Measurements from ENCODE around the gene ERC2. TPM values are rescaled to one million over a fixed set of nuclear protein-coding genes. Genes with fewer than 3 reads are reported as not detected.

Gene ERC2
- total and polyA plus RNA-seq, 2 of the 8 experiments (the other 6 are each of a cell fraction or from before 2014, with no cell fraction given) = 16.4 to 22.8 TPM

GRCh38 chr3:56257826-56258225 lies 210.4 kb downstream of the ERC2 start:
- TF ChIP-seq CTBP2 (IDR thresholded peaks at IDR 0.05; ENCODE audit: borderline replicate concordance, insufficient read depth, insufficient read length, low read length) (no peak), BACH1 (IDR thresholded peaks at IDR 0.05; ENCODE audit: low read length) (no peak), FOSL1 (IDR thresholded peaks at IDR 0.05; ENCODE audit: insufficient read depth, low read depth, low read length) (no peak), TCF12 (IDR thresholded peaks at IDR 0.05; ENCODE audit: low read depth, low read length) (no peak), USF2 (IDR thresholded peaks at IDR 0.05; ENCODE audit: low read length) (no peak), SRF (IDR thresholded peaks at IDR 0.05; ENCODE audit: low read depth, low read length) (no peak)
- TF ChIP-seq, protein P1, sequence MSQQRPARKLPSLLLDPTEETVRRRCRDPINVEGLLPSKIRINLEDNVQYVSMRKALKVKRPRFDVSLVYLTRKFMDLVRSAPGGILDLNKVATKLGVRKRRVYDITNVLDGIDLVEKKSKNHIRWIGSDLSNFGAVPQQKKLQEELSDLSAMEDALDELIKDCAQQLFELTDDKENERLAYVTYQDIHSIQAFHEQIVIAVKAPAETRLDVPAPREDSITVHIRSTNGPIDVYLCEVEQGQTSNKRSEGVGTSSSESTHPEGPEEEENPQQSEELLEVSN (IDR thresholded peaks at IDR 0.05) = no peak

More at GRCh38 chr3:56257826-56258225, 210.4 kb downstream of the ERC2 start:
- H2BK120ac ChIP-seq (replicated peaks; ENCODE audit: low read depth, low read length) = no peak overlapping the region
- no peak overlapping the region for H4K8ac ChIP-seq (ENCODE audit: extremely low read depth, insufficient read depth, low read length)
- no peak overlapping the region for H4K5ac ChIP-seq (ENCODE audit: insufficient read length, low read depth, low read length)
- H2BK5ac ChIP-seq (ENCODE audit: low read depth, low read length) = no peak overlapping the region
- no peak overlapping the region for H3K23ac ChIP-seq (ENCODE audit: insufficient read length)
- H3K36me3 ChIP-seq (ENCODE audit: control insufficient read depth in 2 of 4, insufficient read depth in 4 of 4, low read length in 3 of 4) = no peaks in the 10 kb centered on the region
- 88% methylated on average over 2 of the region's 2 CpGs; no CpG with 5 or more reads in 1 of the 2 experiments for WGBS, 2 experiments (ENCODE audit: extremely low coverage in 1 of 2, insufficient coverage in 1 of 2, insufficient read length in 1 of 2, insufficient replicate concordance in 2 of 2, low coverage in 1 of 2, low lambda C conversion rate in 2 of 2, missing lambda C conversion rate in 1 of 2)
- H2AFZ ChIP-seq (ENCODE audit: low read length) = no peak overlapping the region
- H3K18ac ChIP-seq (ENCODE audit: extremely low read depth, low read length) = no peak overlapping the region
- peaks cover 0 to 12% (median 7%) of the 10 kb centered on the region in 4 experiments; a peak in 4 of 7 replicates for H3K4me1 ChIP-seq (replicated peaks in 1 of 4; ENCODE audit: control insufficient read depth in 3 of 4, insufficient read depth in 4 of 4, low read length in 3 of 4)
- H2BK20ac ChIP-seq (ENCODE audit: low read length) = no peak overlapping the region
- H3K4ac ChIP-seq (replicated peaks; ENCODE audit: insufficient read length, low read depth, low read length) = no peak overlapping the region
- DNase-seq (ENCODE audit: low read depth in 1 of 2, low spot score in 2 of 2) (no peak), FAIRE-seq (no peak)
- ChIA-PET POLR2A (ENCODE audit: partially characterized antibody) (interaction anchor here (1.0 kb wide), 1 partner anchor 52 kb away, joined by 3 read pairs; no protein-coding TSS in a partner anchor), CTCF (ENCODE audit: partially characterized antibody) (interaction anchor here (0.8 to 1.1 kb wide), 4 partner anchors 13 to 207 kb away, joined by 3 to 6 read pairs (median 4); no protein-coding TSS in a partner anchor)
- H3K23me2 ChIP-seq (ENCODE audit: low read depth, low read length) = no peaks in the 10 kb centered on the region
- H2AK5ac ChIP-seq (ENCODE audit: low read depth, low read length) = no peak overlapping the region
- H3K4me2 ChIP-seq (ENCODE audit: insufficient read depth in 1 of 2, low read depth in 2 of 2, low read length in 2 of 2) = no peak overlapping the region
- no peak overlapping the region for H3K9ac ChIP-seq (replicated peaks in 1 of 4; ENCODE audit: extremely low read depth in 1 of 4, low read depth in 3 of 4, low read length in 3 of 4)
- H3K9me3 ChIP-seq (ENCODE audit: insufficient read depth in 2 of 2, low read depth in 1 of 2, low read length in 1 of 2) = no peaks in the 10 kb centered on the region
- no peaks in the 10 kb centered on the region for H4K20me1 ChIP-seq (replicated peaks in 1 of 2; ENCODE audit: control insufficient read depth in 1 of 2, insufficient read depth in 2 of 2, low read length in 2 of 2)
- H4K91ac ChIP-seq (replicated peaks; ENCODE audit: insufficient read length, low read length) = no peak overlapping the region
- H3K4me3 ChIP-seq (ENCODE audit: extremely low read depth in 1 of 4, insufficient read depth in 2 of 4, low read depth in 3 of 4, low read length in 4 of 4) = no peak overlapping the region
- no peak overlapping the region for H2BK12ac ChIP-seq (ENCODE audit: low read depth, low read length)
- no peak overlapping the region for H3K56ac ChIP-seq (replicated peaks; ENCODE audit: insufficient read length, low read depth, low read length)
- no peaks in the 10 kb centered on the region for H3K79me1 ChIP-seq (ENCODE audit: low read depth, low read length)
- no peak overlapping the region for H3K27ac ChIP-seq (ENCODE audit: low read depth, low read length)
- H3K27me3 ChIP-seq (replicated peaks in 1 of 4; ENCODE audit: control insufficient read depth in 3 of 4, extremely low read depth in 1 of 4, insufficient read depth in 3 of 4, low read length in 3 of 4) = no peaks in the 10 kb centered on the region
- no peak overlapping the region for H3K14ac ChIP-seq (ENCODE audit: insufficient read length)
- H3K79me2 ChIP-seq (ENCODE audit: control insufficient read depth in 1 of 2, insufficient read depth in 2 of 2, low read length in 2 of 2) = no peaks in the 10 kb centered on the region
- no peak overlapping the region for H2BK15ac ChIP-seq (ENCODE audit: low read length)

Data from H1 (cell line).